AG09309 (cell line): ENCODE measurements around the gene EDA.

Experiments
- DNase-seq: peaks from one replicate; pipeline ENCODE4 v3.0.0-alpha.2; 2010; ENCODE audit warnings: low read depth
- H3K4me3 ChIP-seq: 2 replicates; pipeline ENCODE4 v1.5.1; 2011; ENCODE audit warnings: mild to moderate bottlenecking, low read depth, low read length, moderate library complexity; ENCODE audit not compliant: control insufficient read depth
- TF ChIP-seq, protein P1 (sequence below): IDR thresholded peaks from 2 replicates; pipeline ENCODE4 v1.5.1; 2011; ENCODE audit warnings: mild to moderate bottlenecking, low read depth, low read length, inconsistent platforms; ENCODE audit not compliant: insufficient read depth, control insufficient read depth; ENCODE audit errors: missing control alignments

EDA gene

DNA sequence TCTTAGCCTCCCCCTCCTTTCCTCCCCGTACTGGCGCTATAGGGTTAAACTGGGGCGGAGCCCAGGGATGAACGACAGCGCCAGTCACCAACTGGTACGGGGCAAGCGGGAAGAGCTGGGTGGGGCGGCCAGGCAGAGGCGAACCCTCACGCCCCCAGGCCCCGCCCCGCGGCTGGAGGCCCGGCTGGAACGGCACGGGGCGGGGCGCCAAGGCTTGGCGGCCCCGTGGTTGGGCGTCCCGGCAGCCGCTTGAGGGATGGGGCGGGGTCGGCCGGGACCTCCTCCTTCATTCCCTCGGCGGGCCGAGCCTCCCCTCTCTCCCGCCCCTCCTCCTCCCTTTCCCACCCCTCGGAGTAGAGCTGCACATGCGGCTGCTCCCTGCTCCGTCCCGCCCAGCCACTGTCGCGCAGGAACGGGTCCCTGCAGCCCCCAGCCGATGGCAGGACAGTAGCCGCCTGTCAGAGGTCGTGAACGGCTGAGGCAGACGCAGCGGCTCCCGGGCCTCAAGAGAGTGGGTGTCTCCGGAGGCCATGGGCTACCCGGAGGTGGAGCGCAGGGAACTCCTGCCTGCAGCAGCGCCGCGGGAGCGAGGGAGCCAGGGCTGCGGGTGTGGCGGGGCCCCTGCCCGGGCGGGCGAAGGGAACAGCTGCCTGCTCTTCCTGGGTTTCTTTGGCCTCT, at the start of gene EDA:
Gene EDA (plus strand): TSS at position 335 of the 678 bp plus-strand sequence.
- TF ChIP-seq, protein P1, sequence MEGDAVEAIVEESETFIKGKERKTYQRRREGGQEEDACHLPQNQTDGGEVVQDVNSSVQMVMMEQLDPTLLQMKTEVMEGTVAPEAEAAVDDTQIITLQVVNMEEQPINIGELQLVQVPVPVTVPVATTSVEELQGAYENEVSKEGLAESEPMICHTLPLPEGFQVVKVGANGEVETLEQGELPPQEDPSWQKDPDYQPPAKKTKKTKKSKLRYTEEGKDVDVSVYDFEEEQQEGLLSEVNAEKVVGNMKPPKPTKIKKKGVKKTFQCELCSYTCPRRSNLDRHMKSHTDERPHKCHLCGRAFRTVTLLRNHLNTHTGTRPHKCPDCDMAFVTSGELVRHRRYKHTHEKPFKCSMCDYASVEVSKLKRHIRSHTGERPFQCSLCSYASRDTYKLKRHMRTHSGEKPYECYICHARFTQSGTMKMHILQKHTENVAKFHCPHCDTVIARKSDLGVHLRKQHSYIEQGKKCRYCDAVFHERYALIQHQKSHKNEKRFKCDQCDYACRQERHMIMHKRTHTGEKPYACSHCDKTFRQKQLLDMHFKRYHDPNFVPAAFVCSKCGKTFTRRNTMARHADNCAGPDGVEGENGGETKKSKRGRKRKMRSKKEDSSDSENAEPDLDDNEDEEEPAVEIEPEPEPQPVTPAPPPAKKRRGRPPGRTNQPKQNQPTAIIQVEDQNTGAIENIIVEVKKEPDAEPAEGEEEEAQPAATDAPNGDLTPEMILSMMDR: no peak
- peak within 1 kb of the TSS; percentile 41 for H3K4me3 ChIP-seq

DNA sequence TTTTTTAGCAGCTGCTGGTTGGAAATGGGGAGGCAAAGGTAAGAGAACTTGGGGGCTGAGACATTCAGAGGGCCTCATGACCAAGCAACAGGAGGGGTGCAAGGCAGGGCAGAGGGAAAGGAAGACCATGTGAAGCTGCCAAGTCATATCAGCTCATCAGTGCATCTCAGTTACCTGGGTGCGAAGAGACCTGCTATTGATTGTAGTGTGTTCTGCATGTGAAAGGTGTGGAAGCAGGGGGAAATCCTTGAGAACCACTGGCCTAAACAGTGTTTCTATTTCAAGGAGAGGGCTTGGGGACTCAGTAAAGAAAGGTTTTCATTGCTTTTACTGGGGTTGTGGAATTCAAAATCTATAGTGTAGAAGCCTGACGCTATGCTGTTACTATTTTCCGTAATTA, 47.1 kb upstream of the EDA start:
- H3K4me3 ChIP-seq: no peak overlapping the region
- DNase-seq: no peak
- TF ChIP-seq, protein P1: no peak

More for the DNA sequence above, at the start of gene EDA:
- DNase-seq: no peak

DNA sequence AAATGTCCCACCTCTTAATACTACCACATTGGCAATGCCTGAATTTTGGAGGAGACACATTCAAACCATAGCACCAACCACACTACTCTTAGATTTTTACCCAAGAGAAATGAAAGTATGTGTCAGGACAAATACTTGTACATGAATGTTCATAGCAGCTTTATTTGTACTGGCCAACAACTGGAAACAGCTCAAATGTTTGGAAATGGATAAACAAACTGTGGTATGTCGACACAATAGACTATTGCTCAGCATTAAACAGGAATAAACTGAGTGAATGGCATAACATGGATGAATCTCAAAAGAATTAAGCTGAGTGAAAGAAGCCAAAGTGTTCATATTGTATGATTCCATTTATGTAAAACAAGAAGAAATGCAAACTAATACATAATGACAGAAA, 18.5 kb upstream of the EDA start:
- H3K4me3 ChIP-seq: no peak overlapping the region
- TF ChIP-seq, protein P1: no peak
- DNase-seq: no peak

DNA sequence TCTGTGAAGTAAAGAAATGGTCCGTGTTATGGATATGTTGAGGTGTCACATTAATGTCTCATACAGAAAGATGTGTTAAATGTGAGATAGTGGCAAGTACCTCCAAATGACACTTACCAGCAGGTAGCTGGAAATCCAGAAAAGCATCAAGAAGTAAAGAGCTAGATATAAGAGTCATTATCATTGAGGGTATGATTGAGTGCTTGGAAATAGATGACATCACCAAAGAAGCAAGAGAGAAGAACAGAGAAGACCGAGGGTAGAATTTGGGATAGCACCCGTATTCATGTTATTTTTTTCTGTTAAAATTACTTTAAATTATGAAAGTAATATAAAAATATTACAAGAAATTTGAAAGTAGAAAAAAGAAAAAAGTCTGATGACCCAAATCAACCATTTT, 15.7 kb upstream of the EDA start:
- no peak overlapping the region for H3K4me3 ChIP-seq
- no peak for DNase-seq
- TF ChIP-seq, protein P1: no peak

DNA sequence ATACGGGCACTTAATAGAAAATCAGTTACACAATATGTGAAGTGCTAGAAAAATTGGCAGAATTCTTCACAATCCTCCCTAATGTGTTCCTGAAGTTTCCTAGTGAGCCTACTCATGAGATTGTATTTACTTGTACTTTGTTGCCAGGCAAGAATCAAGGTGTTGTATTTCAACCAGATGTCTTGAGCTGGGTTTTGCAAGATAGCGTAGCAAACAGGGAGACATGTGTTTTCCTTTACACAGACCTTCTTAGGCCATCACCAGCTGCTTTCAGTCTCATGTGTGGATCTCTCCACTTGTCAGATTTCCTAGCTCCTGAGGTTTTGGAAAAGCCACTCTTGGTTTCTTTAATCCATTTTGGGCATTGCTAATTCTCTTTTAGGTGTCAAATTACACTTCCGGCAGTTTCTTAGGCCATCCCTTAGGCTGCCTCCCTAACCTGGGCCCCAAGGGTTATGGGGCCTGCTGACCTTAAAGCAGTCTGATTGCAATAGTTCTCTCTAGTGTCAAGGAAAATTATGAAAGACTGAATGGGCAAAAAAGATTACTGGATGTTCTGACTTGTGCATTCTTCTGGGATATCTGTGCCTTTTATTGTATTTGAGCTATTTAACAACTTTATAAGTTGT, 12.2 kb upstream of the EDA start:
- TF ChIP-seq, protein P1: no peak
- DNase-seq: no peak
- H3K4me3 ChIP-seq: no peak overlapping the region

DNA sequence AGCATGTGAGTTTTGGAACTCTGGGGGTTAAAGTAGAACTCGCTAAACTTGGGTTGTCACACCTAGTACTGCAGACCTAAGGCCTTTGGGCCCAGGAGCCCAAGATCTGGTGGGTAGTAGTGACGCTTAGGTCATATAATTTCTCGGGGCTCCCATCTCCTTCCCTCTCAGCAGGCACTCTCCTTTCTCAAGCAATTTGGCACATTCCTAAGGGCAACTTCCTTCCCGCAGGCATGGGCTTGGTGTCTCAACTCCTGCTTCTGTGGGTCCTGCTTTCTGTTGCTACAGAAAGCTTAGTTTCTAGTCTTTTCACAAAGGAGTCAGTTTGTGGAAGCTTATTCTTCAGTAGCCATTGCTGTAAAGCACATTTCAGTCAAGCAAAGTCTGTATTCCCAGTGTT, 10.4 kb upstream of the EDA start:
- no peak overlapping the region for H3K4me3 ChIP-seq
- DNase-seq: no peak
- TF ChIP-seq, protein P1: no peak
